Measurements from ENCODE around the gene R3HDM2. TPM values are rescaled to one million over a fixed set of nuclear protein-coding genes. Genes with fewer than 3 reads are reported as not detected.

R3HDM2 gene
- total RNA-seq, 1 experiment from 2014 or later, result 45.4 TPM

GRCh38 chr12:57215065-57215464, 215.8 kb downstream of the R3HDM2 start (continued):
- TF ChIP-seq YY1 (IDR thresholded peaks at IDR 0.05; ENCODE audit: extremely low read depth, insufficient replicate concordance, low read depth, low read length), result no peak

GRCh38 chr12:57214398-57214781, 216.5 kb downstream of the R3HDM2 start:
- intact Hi-C loops (cut with micrococcal nuclease), result no loop called here
- TF ChIP-seq, protein P1, sequence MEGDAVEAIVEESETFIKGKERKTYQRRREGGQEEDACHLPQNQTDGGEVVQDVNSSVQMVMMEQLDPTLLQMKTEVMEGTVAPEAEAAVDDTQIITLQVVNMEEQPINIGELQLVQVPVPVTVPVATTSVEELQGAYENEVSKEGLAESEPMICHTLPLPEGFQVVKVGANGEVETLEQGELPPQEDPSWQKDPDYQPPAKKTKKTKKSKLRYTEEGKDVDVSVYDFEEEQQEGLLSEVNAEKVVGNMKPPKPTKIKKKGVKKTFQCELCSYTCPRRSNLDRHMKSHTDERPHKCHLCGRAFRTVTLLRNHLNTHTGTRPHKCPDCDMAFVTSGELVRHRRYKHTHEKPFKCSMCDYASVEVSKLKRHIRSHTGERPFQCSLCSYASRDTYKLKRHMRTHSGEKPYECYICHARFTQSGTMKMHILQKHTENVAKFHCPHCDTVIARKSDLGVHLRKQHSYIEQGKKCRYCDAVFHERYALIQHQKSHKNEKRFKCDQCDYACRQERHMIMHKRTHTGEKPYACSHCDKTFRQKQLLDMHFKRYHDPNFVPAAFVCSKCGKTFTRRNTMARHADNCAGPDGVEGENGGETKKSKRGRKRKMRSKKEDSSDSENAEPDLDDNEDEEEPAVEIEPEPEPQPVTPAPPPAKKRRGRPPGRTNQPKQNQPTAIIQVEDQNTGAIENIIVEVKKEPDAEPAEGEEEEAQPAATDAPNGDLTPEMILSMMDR (IDR thresholded peaks at IDR 0.05 in 2 of 3, conservative IDR thresholded peaks at IDR 0.05 in 1 of 3; ENCODE audit: borderline replicate concordance in 1 of 3, insufficient read depth in 1 of 3, low read depth in 2 of 3, low read length in 2 of 3), result peak; percentile 83 to 90 (median 88)
- TF ChIP-seq EZH2phosphoT487 (IDR thresholded peaks at IDR 0.05; ENCODE audit: borderline replicate concordance), result no peak
- Histone ChIP-seq H3K4me3 (replicated peaks in 1 of 2; ENCODE audit: low read depth in 1 of 2, low read length in 2 of 2) (peak overlapping the region; percentile 1 to 6; a peak in 1 of 4 replicates), H3K9ac (ENCODE audit: low read length) (peak overlapping the region; percentile 24; the same call in 1 of the 2 replicates), H3K27me3 (ENCODE audit: insufficient read depth, low read length) (no peaks in the 10 kb centered on the region), H3K4me2 (ENCODE audit: low read length) (peak overlapping the region; percentile 59), H3K9me3 (ENCODE audit: control insufficient read depth in 1 of 2, insufficient read depth in 1 of 2, low read depth in 1 of 2, low read length in 2 of 2) (no peaks in the 10 kb centered on the region), H3K27ac (ENCODE audit: low read depth, low read length) (peak overlapping the region; percentile 10; the same call in 1 of the 2 replicates), H4K20me1 (ENCODE audit: insufficient read depth) (no peaks in the 10 kb centered on the region), H3K79me2 (ENCODE audit: insufficient read depth, low read length) (no peaks in the 10 kb centered on the region), H3K9me2 (ENCODE audit: insufficient read depth) (no peaks in the 10 kb centered on the region), H3K4me1 (ENCODE audit: control insufficient read depth in 1 of 2, insufficient read depth in 2 of 2, low read length in 2 of 2) (peaks cover 17 to 50% of the 10 kb centered on the region in 2 experiments), H3K36me3 (ENCODE audit: control insufficient read depth in 1 of 2, insufficient read depth in 2 of 2, low read length in 2 of 2) (no peaks in the 10 kb centered on the region), H2AFZ (ENCODE audit: low read depth, low read length, poor library complexity, severe bottlenecking) (peak overlapping the region; percentile 37)
- ATAC-seq (peak; percentile 67), DNase-seq (ENCODE audit: low read depth, low spot score) (no peak)
- RAD21 ChIA-PET (ENCODE audit: low non-redundant PET in 1 of 2, low total read pairs in 2 of 2, uncharacterized antibody in 2 of 2, unreplicated experiment in 2 of 2), result interaction anchor here (1.1 to 1.9 kb wide), 2 partner anchors 29 kb away, joined by 3 to 13 read pairs; no protein-coding TSS in a partner anchor
- POLR2A ChIA-PET, result interaction anchor here (0.9 to 1.9 kb wide), 4 partner anchors 15 to 244 kb away, joined by 3 to 7 read pairs (median 6); partner anchors contain the start of gene SHMT2
- BruUV-seq (replicated peaks), result no TSS peak
- CTCF ChIA-PET, result interaction anchor here (0.9 to 4.2 kb wide), 12 partner anchors 13 to 248 kb away, joined by 3 to 103 read pairs (median 6); partner anchors contain the start of genes GLI1, INHBE and SHMT2

Measured in HCT116 (cell line).